Thymus (tissue), 11 donors: ENCODE measurements around the gene TRIM47. TPM values are rescaled to one million over a fixed set of nuclear protein-coding genes. Genes with fewer than 3 reads are reported as not detected.

Source experiments
- DNase-seq, 9 donors: peaks; one replicate each; pipeline ENCODE4 v3.0.0-alpha.2; 2013; ENCODE audit warnings: low spot score in 9 of 9, low read depth in 6 of 9, missing footprints in 1 of 9
- H3K27ac ChIP-seq, 2 donors: one replicate each; pipeline ENCODE4 v1.5.1; 2013; ENCODE audit warnings: control low read depth in 1 of 2, low read depth in 1 of 2, low read length in 1 of 2, mild to moderate bottlenecking in 1 of 2, moderate library complexity in 1 of 2
- H3K27me3 ChIP-seq, 2 donors: one replicate each; pipeline ENCODE4 v1.5.1; 2013; ENCODE audit warnings: low read length in 1 of 2; ENCODE audit not compliant: control insufficient read depth in 2 of 2, insufficient read depth in 1 of 2
- H3K36me3 ChIP-seq, 2 donors: one replicate each; pipeline ENCODE4 v1.5.1; 2013; ENCODE audit warnings: low read length in 1 of 2, mild to moderate bottlenecking in 1 of 2, moderate library complexity in 1 of 2; ENCODE audit not compliant: control insufficient read depth in 2 of 2, insufficient read depth in 2 of 2
- H3K4me1 ChIP-seq, 2 donors: one replicate each; pipeline ENCODE4 v1.5.1; 2013; ENCODE audit warnings: low read length in 2 of 2; ENCODE audit not compliant: control insufficient read depth in 2 of 2, insufficient read depth in 2 of 2
- H3K4me3 ChIP-seq, 2 donors: one replicate each; pipeline ENCODE4 v1.5.1; 2013; ENCODE audit warnings: low read length in 2 of 2, control low read depth in 1 of 2, mild to moderate bottlenecking in 1 of 2
- H3K9me3 ChIP-seq, 2 donors: one replicate each; pipeline ENCODE4 v1.5.1; 2013; ENCODE audit warnings: low read length in 1 of 2, mild to moderate bottlenecking in 1 of 2; ENCODE audit not compliant: control insufficient read depth in 2 of 2, insufficient read depth in 1 of 2
- WGBS: extraction: QIAGEN DNeasy Blood & Tissue Kit; methylation state at CpG from one replicate; pipeline ENCODE4 v1.1.7; 2013; 5-methylcytosine and 5-hydroxymethylcytosine counted together
- polyA plus RNA-seq: library from polyadenylated mRNA; stranded (reverse); fragments of 200-250 nt; gene quantifications from one replicate; pipeline ENCODE4 v1.2.3, GENCODE V29; 2013
- total RNA-seq: library from RNA; stranded (reverse); fragments of 120-200 nt; gene quantifications from one replicate; pipeline ENCODE4 v1.2.4, GENCODE V29; 2013
- donor health status: healthy.

Gene TRIM47
- total and polyA plus RNA-seq, 2 donors, result 12.6 to 22.8 TPM

DNA sequence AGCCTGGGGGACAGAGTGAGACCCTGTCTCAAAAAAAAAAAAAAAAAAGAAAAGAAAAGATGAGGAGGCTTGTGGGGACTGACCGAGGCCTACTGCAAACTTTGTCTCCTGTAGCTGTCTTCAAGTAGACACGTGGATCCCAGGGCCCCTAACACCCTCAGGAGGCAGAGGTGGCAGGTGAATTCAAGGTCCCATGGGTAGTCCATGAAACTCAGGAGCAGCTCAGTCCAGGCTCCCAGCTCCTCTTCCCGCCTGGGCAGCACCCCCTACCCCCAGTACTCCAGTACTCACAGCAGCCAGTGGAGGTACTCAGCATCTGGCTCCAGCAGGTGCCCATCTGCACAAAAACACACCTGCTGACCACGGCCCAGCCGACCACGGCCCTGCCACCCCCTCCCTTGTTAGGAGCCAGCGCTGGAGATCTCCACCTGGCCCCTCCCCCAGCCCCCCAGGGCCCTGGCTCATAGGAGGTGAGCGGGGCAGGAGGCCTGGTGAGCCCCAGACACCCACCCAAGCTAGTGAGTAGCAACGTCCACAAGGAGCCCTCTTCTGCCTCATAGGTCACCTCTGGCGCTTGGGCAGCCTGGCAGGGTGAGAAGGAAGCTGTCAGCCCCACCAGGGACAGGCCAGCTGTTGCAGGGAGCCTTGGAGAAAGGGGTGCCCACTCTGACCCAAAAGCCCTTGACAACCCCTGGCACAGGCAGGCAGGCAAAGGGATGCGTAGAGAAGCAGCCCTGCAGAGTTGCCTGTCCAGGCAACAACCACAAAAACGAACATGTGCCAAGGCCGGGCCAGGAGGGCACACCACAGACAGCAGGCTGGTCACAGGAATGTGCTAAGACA lies 22.5 kb upstream of the TRIM47 start:
- no peaks in the 10 kb centered on the region for H3K27me3 ChIP-seq
- no peak overlapping the region for H3K27ac ChIP-seq
- no peak for DNase-seq
- no peaks in the 10 kb centered on the region for H3K9me3 ChIP-seq
- H3K4me3 ChIP-seq, result no peak overlapping the region
- WGBS, result 97% methylated on average over 13 of the region's 13 CpGs
- peaks cover 41 to 43% of the 10 kb centered on the region in 2 donors for H3K36me3 ChIP-seq
- peaks cover 7 to 22% of the 10 kb centered on the region in 2 donors for H3K4me1 ChIP-seq

DNA sequence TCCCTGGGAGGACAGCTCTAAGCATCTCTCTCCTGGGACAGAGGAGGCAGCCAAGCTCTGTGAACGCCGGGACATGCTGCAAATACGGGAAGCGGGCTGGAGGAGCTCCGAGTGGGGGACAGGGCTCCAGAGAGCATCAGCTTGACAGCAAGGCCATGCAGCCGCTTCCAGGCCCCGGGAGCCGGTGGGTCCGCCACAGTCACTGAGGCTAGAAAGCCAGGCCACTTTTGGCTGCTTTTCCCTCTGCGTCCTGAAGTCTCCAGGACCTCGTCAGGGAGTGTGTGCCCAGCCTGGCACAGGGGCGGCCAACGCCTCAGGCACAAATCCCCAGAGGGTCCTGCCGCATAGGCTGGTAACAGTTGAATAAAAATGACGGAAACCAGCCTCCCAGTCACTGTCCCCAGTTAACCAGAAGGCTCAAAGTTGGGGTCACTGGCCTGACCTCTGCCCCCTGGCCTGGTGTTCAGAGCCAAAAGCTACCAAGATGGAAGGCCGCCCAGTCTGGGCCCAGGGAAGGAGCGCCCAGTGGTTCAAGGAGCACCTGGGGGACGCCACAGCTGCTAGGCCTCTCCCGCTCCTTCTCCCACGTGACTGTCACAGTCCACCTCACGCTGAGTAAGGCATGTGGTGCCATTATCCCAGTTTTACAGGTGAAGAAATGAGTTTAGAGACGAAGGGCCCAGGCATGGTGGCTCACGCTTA lies 21.5 kb upstream of the TRIM47 start:
- H3K9me3 ChIP-seq, result no peaks in the 10 kb centered on the region
- peaks cover 41 to 43% of the 10 kb centered on the region in 2 donors for H3K36me3 ChIP-seq
- peaks cover 13 to 23% of the 10 kb centered on the region in 2 donors for H3K4me1 ChIP-seq
- H3K4me3 ChIP-seq, result no peak overlapping the region
- no peaks in the 10 kb centered on the region for H3K27me3 ChIP-seq
- 94% methylated on average over 23 of the region's 23 CpGs for WGBS
- H3K27ac ChIP-seq, result no peak overlapping the region
- no peak for DNase-seq

- H3K27me3 ChIP-seq, result no peaks in the 10 kb centered on the region
- no peak overlapping the region for H3K27ac ChIP-seq
- 98% methylated on average over 13 of the region's 13 CpGs for WGBS
- no peak for DNase-seq
- H3K9me3 ChIP-seq, result no peaks in the 10 kb centered on the region
- H3K36me3 ChIP-seq, result peaks cover 41 to 43% of the 10 kb centered on the region in 2 donors
- H3K4me1 ChIP-seq, result peaks cover 13 to 25% of the 10 kb centered on the region in 2 donors
- H3K4me3 ChIP-seq, result no peak overlapping the region
Observed at GRCh38 chr17:75899353-75899752, 21.0 kb upstream of the TRIM47 start.

DNA sequence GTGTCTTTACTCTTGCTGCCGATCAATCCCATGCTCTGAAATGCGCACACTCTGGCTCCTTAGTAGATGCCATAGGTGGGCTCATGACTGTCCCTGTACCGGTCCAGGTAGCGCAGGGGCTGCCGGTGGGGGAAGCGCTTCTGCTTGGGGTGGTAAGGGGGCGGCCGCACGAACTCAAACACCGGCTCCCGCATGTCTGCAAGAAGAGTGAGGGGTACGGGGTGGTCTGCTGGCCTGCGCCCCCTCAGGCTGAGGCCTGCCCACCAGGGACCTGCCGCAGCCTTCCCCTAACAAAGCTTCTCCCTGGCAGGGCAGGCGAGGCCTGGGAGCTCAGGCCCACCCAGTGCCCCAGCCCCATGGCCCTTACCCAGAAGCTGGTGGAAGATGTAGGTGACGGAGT lies 20.4 kb upstream of the TRIM47 start:
- peaks cover 9 to 20% of the 10 kb centered on the region in 2 donors for H3K4me1 ChIP-seq
- H3K27me3 ChIP-seq, result no peaks in the 10 kb centered on the region
- no peak overlapping the region for H3K4me3 ChIP-seq
- peaks cover 41 to 43% of the 10 kb centered on the region in 2 donors for H3K36me3 ChIP-seq
- WGBS, result 98% methylated on average over 16 of the region's 16 CpGs
- no peak for DNase-seq
- H3K27ac ChIP-seq, result no peak overlapping the region
- H3K9me3 ChIP-seq, result no peaks in the 10 kb centered on the region

DNA sequence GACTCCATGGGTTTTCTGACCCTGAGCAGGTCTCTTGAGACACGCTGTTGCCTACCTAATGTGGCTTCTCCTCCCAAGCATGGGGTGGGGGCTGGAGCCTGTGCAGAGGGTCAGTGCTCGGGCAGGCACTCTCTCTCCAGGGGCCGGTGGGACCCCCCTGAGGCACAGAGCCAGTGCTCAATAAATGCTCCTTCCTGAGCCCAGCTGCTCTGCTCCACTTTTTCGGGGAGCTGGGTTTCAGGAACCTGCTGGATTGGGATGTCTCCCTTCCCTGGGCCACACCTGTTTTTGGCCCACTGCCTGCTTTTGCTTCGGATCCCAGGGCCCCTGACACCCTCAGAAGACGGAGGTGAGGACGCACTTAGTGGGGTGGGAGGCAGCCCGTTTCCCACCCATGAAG lies 19.7 kb upstream of the TRIM47 start:
- Histone ChIP-seq H3K4me1 (peaks cover 9 to 19% of the 10 kb centered on the region in 2 donors), H3K27me3 (no peaks in the 10 kb centered on the region), H3K4me3 (no peak overlapping the region), H3K36me3 (peaks cover 40 to 41% of the 10 kb centered on the region in 2 donors), H3K27ac (no peak overlapping the region), H3K9me3 (no peaks in the 10 kb centered on the region)
- DNase-seq, result no peak
- WGBS, result 97% methylated on average over 8 of the region's 8 CpGs

DNA sequence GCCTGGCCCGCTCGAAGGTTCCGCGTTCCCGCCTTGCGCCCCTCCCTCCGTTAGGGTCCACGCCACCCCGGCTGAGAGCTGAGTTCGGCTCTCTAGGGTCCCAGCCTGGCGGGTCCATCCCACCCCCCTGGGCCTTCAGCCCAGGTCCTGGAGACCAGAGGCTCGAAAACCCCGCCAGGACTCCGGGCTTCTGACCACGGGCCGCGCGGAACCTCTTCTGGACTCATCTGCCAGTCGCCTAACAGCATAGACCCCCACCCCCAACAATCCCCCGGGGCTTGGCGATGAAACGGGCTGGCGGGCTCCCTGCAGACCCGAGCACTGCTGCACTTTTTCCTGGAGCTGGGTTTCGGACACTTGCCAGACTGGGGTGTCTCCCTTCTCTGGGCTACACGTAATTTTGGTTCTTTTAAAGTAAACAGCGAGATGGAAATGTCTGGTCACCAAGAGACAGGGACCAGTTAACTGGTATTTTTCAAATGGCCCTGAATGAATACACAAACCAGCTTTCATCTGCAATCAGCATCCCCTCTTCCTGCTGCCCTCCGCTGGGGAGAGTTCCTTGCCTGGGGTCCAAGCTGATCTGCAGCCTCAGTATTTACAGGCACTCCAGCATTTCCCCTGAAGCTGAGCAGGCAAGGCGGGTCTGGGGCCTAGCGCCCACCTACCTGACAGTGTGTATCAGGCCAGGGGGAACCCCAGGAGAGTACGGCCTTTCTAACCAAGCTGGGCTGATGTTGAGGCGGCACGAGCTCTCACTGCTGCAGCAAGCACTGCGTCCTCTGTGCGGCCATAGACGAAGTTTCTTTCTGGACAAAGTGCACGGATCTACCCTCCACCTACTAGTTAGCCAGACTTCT lies 19.0 kb upstream of the TRIM47 start:
- no peaks in the 10 kb centered on the region for H3K9me3 ChIP-seq
- H3K4me3 ChIP-seq, result peak overlapping the region in 1 of 2 donors; percentile 88
- H3K27ac ChIP-seq, result peak overlapping the region in 1 of 2 donors; percentile 2
- H3K4me1 ChIP-seq, result peaks cover 9 to 19% of the 10 kb centered on the region in 2 donors
- no peak for DNase-seq
- whole genome bisulfite sequencing, result 77% methylated on average over 37 of the region's 37 CpGs
- peaks cover 42 to 43% of the 10 kb centered on the region in 2 donors for H3K36me3 ChIP-seq
- H3K27me3 ChIP-seq, result no peaks in the 10 kb centered on the region

DNA sequence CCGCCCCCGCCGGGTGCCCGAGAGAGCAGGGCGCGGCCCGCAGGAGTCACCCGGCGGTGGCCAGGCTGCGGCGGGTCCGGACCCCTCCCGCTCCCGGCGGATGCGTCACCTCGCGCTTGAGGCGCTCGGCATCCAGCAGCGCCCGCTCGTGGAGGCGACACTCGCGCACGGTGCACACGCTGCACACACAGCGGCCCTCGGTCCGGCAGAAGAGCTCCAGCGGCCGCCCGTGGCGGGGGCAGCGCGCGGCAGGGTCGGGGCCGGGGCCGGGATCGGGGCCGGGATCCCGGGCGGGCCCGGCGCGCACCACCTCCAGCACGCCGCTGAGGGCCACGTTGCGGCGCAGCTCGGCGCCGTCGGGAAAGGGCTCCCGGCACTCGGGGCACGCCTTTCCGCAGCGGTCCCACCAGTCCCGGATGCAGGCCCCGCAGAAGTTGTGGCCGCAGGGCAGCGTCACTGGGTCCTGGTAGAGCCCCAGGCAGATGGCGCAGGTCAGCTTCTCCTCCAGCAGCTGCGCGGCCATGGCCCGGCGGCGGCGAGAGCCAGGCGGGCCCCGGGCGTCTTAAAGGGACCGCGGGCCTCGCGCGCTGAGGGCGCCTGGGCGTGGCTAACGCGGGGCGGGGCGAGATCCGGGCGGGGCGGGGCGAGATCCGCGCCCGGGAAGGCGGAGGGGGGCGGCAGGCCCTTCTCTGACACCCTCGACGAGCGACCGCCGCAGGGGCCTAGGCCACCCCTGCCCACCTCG lies 18.2 kb upstream of the TRIM47 start, which contains the start of gene TRIM65:
Gene TRIM65 (minus strand): TSS at position 537 of the 745 bp plus-strand sequence. CDS start 14 bp downstream, at position 523.
- Histone ChIP-seq H3K27ac (peak within 1 kb of the TSS; percentile 78 to 92), H3K9me3 (no peaks in the 10 kb centered on the region), H3K36me3 (peaks cover 45% of the 10 kb centered on the region in 2 donors), H3K4me3 (peak within 1 kb of the TSS; percentile 65 to 88), H3K27me3 (no peaks in the 10 kb centered on the region), H3K4me1 (peaks cover 9 to 19% of the 10 kb centered on the region in 2 donors)
- peak in 8 of 9 donors; percentile 40 to 87 (median 71) for DNase-seq
- under 1% methylated on average over 102 of the region's 102 CpGs for WGBS
